ENCODE measurements around the gene EYA4. TPM values are rescaled to one million over a fixed set of nuclear protein-coding genes. Genes with fewer than 3 reads are reported as not detected.

The EYA4 gene
- total RNA-seq, 1 experiment from 2014 or later = 0.24 TPM

DNA sequence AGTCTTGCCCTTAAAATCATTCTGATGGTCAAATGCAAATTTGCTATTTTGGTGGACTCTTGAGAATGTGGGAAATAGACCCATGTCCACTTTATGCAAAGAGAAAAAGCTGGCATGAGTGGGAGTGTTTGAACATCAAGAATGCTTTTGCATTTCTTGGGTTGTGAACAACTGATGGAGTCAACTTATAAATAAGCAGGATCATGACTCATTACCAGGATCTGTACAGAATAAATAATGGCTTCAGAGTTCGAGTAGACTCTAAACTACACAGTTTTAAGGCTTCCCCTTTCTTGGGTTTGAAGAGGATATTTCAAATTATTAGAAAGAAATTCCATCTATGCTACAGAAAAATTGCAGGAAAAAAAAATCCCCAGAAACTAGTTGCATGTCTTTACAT lies 195.5 kb downstream of the EYA4 start:
- H3K4me1 Mint-ChIP-seq = peaks cover 13% of the 10 kb centered on the region
- CTCF ChIA-PET = no interaction called here
- peaks cover 9% of the 10 kb centered on the region for H3K9me3 Mint-ChIP-seq
- ATAC-seq = no peak
- H3K36me3 Mint-ChIP-seq = no peaks in the 10 kb centered on the region
- POLR2A ChIA-PET = no interaction called here
- no peak for TF ChIP-seq TEAD1 (CRISPR knock-in tag; IDR thresholded peaks at IDR 0.05)
- TF ChIP-seq, protein P1, sequence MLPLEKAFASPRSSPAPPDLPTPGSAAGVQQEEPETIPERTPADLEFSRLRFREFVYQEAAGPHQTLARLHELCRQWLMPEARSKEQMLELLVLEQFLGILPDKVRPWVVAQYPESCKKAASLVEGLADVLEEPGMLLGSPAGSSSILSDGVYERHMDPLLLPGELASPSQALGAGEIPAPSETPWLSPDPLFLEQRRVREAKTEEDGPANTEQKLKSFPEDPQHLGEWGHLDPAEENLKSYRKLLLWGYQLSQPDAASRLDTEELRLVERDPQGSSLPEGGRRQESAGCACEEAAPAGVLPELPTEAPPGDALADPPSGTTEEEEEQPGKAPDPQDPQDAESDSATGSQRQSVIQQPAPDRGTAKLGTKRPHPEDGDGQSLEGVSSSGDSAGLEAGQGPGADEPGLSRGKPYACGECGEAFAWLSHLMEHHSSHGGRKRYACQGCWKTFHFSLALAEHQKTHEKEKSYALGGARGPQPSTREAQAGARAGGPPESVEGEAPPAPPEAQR (CRISPR knock-in tag; IDR thresholded peaks at IDR 0.05) = no peak
- TF ChIP-seq CREB1 (CRISPR knock-in tag; IDR thresholded peaks at IDR 0.05) = no peak
- TF ChIP-seq, protein P2, sequence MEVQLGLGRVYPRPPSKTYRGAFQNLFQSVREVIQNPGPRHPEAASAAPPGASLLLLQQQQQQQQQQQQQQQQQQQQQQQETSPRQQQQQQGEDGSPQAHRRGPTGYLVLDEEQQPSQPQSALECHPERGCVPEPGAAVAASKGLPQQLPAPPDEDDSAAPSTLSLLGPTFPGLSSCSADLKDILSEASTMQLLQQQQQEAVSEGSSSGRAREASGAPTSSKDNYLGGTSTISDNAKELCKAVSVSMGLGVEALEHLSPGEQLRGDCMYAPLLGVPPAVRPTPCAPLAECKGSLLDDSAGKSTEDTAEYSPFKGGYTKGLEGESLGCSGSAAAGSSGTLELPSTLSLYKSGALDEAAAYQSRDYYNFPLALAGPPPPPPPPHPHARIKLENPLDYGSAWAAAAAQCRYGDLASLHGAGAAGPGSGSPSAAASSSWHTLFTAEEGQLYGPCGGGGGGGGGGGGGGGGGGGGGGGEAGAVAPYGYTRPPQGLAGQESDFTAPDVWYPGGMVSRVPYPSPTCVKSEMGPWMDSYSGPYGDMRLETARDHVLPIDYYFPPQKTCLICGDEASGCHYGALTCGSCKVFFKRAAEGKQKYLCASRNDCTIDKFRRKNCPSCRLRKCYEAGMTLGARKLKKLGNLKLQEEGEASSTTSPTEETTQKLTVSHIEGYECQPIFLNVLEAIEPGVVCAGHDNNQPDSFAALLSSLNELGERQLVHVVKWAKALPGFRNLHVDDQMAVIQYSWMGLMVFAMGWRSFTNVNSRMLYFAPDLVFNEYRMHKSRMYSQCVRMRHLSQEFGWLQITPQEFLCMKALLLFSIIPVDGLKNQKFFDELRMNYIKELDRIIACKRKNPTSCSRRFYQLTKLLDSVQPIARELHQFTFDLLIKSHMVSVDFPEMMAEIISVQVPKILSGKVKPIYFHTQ (CRISPR knock-in tag; IDR thresholded peaks at IDR 0.05) = no peak
- TF ChIP-seq, protein P3, sequence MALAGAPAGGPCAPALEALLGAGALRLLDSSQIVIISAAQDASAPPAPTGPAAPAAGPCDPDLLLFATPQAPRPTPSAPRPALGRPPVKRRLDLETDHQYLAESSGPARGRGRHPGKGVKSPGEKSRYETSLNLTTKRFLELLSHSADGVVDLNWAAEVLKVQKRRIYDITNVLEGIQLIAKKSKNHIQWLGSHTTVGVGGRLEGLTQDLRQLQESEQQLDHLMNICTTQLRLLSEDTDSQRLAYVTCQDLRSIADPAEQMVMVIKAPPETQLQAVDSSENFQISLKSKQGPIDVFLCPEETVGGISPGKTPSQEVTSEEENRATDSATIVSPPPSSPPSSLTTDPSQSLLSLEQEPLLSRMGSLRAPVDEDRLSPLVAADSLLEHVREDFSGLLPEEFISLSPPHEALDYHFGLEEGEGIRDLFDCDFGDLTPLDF (CRISPR knock-in tag; IDR thresholded peaks at IDR 0.05) = no peak
- TF ChIP-seq CREM (CRISPR knock-in tag; IDR thresholded peaks at IDR 0.05) = no peak
- TF ChIP-seq, protein P4, sequence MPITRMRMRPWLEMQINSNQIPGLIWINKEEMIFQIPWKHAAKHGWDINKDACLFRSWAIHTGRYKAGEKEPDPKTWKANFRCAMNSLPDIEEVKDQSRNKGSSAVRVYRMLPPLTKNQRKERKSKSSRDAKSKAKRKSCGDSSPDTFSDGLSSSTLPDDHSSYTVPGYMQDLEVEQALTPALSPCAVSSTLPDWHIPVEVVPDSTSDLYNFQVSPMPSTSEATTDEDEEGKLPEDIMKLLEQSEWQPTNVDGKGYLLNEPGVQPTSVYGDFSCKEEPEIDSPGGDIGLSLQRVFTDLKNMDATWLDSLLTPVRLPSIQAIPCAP (CRISPR knock-in tag; IDR thresholded peaks at IDR 0.05) = no peak
- no peak for TF ChIP-seq GABPB1 (CRISPR knock-in tag; IDR thresholded peaks at IDR 0.05)
- TF ChIP-seq ZNF121 (CRISPR knock-in tag; IDR thresholded peaks at IDR 0.05) = no peak
- TF ChIP-seq, protein P5, sequence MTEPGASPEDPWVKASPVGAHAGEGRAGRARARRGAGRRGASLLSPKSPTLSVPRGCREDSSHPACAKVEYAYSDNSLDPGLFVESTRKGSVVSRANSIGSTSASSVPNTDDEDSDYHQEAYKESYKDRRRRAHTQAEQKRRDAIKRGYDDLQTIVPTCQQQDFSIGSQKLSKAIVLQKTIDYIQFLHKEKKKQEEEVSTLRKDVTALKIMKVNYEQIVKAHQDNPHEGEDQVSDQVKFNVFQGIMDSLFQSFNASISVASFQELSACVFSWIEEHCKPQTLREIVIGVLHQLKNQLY (CRISPR knock-in tag; IDR thresholded peaks at IDR 0.05) = no peak
- TF ChIP-seq, protein P6, sequence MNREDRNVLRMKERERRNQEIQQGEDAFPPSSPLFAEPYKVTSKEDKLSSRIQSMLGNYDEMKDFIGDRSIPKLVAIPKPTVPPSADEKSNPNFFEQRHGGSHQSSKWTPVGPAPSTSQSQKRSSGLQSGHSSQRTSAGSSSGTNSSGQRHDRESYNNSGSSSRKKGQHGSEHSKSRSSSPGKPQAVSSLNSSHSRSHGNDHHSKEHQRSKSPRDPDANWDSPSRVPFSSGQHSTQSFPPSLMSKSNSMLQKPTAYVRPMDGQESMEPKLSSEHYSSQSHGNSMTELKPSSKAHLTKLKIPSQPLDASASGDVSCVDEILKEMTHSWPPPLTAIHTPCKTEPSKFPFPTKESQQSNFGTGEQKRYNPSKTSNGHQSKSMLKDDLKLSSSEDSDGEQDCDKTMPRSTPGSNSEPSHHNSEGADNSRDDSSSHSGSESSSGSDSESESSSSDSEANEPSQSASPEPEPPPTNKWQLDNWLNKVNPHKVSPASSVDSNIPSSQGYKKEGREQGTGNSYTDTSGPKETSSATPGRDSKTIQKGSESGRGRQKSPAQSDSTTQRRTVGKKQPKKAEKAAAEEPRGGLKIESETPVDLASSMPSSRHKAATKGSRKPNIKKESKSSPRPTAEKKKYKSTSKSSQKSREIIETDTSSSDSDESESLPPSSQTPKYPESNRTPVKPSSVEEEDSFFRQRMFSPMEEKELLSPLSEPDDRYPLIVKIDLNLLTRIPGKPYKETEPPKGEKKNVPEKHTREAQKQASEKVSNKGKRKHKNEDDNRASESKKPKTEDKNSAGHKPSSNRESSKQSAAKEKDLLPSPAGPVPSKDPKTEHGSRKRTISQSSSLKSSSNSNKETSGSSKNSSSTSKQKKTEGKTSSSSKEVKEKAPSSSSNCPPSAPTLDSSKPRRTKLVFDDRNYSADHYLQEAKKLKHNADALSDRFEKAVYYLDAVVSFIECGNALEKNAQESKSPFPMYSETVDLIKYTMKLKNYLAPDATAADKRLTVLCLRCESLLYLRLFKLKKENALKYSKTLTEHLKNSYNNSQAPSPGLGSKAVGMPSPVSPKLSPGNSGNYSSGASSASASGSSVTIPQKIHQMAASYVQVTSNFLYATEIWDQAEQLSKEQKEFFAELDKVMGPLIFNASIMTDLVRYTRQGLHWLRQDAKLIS (CRISPR knock-in tag; IDR thresholded peaks at IDR 0.05; ENCODE audit: borderline replicate concordance) = no peak
- no peak for TF ChIP-seq RELA (CRISPR knock-in tag; IDR thresholded peaks at IDR 0.05; ENCODE audit: borderline replicate concordance)
- TF ChIP-seq ETV6 (CRISPR knock-in tag; IDR thresholded peaks at IDR 0.05) = no peak
- no peak overlapping the region for H3K4me3 Mint-ChIP-seq
- H3K27ac Mint-ChIP-seq = no peak overlapping the region
- peaks cover 29% of the 10 kb centered on the region for H3K27me3 Mint-ChIP-seq (ENCODE audit: low read depth)
- DNase-seq (ENCODE audit: low spot score) = no peak

DNA sequence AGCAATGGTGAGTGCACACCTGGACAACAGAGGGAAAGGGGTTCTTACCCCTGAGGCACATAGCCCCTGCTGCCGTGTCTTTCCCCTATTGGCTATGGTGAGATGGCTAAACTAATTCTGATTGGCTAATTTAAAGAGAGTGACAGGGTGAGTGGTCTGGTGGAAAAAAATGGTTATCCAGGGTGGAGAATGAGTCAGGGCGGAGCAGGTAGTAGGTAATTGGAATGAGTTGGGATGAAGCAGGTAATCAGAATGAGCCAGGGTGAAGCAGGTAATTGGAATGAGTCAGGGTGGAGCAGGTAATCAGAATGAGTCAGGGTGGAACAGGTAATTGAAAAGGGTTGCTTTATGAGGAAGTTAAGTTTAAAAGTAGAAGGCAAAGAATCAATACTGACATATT lies 200.3 kb downstream of the EYA4 start:
- Mint-ChIP-seq H3K36me3 (no peaks in the 10 kb centered on the region), H3K4me3 (no peak overlapping the region), H3K9me3 (peaks cover 9% of the 10 kb centered on the region), H3K4me1 (no peaks in the 10 kb centered on the region), H3K27me3 (ENCODE audit: low read depth) (no peaks in the 10 kb centered on the region; the same call in 1 of the 2 replicates), H3K27ac (no peak overlapping the region)
- CTCF ChIA-PET = no interaction called here
- POLR2A ChIA-PET = no interaction called here
- DNase-seq (ENCODE audit: low spot score) (no peak), ATAC-seq (no peak)
- TF ChIP-seq CREM (CRISPR knock-in tag; IDR thresholded peaks at IDR 0.05) = no peak
- no peak for TF ChIP-seq CBFB (CRISPR knock-in tag; IDR thresholded peaks at IDR 0.05; ENCODE audit: low read depth)
- TF ChIP-seq, protein P7, sequence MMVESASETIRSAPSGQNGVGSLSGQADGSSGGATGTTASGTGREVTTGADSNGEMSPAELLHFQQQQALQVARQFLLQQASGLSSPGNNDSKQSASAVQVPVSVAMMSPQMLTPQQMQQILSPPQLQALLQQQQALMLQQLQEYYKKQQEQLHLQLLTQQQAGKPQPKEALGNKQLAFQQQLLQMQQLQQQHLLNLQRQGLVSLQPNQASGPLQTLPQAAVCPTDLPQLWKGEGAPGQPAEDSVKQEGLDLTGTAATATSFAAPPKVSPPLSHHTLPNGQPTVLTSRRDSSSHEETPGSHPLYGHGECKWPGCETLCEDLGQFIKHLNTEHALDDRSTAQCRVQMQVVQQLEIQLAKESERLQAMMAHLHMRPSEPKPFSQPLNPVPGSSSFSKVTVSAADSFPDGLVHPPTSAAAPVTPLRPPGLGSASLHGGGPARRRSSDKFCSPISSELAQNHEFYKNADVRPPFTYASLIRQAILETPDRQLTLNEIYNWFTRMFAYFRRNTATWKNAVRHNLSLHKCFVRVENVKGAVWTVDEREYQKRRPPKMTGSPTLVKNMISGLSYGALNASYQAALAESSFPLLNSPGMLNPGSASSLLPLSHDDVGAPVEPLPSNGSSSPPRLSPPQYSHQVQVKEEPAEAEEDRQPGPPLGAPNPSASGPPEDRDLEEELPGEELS (CRISPR knock-in tag; IDR thresholded peaks at IDR 0.05) = no peak
- TF ChIP-seq ZNF396 (CRISPR knock-in tag; IDR thresholded peaks at IDR 0.05; ENCODE audit: borderline replicate concordance) = no peak
- TF ChIP-seq, protein P8, sequence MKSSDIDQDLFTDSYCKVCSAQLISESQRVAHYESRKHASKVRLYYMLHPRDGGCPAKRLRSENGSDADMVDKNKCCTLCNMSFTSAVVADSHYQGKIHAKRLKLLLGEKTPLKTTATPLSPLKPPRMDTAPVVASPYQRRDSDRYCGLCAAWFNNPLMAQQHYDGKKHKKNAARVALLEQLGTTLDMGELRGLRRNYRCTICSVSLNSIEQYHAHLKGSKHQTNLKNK (CRISPR knock-in tag; IDR thresholded peaks at IDR 0.05) = no peak
- TF ChIP-seq, protein P9, sequence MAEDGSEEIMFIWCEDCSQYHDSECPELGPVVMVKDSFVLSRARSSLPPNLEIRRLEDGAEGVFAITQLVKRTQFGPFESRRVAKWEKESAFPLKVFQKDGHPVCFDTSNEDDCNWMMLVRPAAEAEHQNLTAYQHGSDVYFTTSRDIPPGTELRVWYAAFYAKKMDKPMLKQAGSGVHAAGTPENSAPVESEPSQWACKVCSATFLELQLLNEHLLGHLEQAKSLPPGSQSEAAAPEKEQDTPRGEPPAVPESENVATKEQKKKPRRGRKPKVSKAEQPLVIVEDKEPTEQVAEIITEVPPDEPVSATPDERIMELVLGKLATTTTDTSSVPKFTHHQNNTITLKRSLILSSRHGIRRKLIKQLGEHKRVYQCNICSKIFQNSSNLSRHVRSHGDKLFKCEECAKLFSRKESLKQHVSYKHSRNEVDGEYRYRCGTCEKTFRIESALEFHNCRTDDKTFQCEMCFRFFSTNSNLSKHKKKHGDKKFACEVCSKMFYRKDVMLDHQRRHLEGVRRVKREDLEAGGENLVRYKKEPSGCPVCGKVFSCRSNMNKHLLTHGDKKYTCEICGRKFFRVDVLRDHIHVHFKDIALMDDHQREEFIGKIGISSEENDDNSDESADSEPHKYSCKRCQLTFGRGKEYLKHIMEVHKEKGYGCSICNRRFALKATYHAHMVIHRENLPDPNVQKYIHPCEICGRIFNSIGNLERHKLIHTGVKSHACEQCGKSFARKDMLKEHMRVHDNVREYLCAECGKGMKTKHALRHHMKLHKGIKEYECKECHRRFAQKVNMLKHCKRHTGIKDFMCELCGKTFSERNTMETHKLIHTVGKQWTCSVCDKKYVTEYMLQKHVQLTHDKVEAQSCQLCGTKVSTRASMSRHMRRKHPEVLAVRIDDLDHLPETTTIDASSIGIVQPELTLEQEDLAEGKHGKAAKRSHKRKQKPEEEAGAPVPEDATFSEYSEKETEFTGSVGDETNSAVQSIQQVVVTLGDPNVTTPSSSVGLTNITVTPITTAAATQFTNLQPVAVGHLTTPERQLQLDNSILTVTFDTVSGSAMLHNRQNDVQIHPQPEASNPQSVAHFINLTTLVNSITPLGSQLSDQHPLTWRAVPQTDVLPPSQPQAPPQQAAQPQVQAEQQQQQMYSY (CRISPR knock-in tag; IDR thresholded peaks at IDR 0.05) = no peak
- TF ChIP-seq JAZF1 (CRISPR knock-in tag; IDR thresholded peaks at IDR 0.05) = no peak
